HG02763 (cell line): ENCODE results near the gene DESI2.

Experiments used
- ATAC-seq: cut with Tn5 transposase; IDR thresholded peaks from one replicate; pipeline ENCODE4 v1.9.1; 2021; ENCODE audit warnings: mild to moderate bottlenecking, moderate library complexity; ENCODE audit not compliant: unreplicated experiment

DESI2 gene

DNA sequence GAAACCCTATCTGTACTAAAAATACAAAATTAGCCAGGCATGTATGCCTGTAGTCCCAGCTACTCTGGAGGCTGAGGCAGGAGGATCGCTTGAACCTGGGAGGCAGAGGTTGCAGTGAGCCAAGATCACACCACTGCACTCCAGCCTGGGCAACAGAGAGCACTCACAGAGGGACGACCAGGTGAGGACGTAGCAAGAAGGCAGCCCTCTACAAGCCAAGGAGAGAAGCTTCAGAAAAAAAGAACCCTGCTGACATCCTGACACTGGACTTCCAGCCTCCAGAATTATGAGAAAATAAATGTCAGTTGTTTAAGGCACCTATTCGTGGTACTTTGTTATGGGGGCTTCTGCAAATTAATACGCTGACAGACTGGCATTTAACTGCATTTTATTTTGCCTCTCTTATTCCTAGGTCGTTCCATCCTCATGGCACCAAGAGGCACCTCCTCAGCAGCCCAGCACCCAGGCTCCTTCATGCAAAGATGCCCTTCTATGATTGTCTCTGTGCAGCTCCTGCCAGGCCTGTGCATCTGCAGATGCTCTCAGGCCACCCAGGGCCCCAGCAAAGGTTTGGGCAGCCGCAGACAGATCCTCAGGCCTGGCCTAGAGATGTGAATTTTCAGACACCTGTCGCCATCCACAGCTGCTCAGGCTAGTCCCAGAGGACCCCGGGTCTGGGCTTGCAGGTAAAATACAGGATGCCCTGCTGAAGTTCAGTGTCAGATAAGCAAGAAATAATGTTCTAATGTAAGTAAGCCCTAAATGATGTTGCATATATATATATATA lies 96.5 kb downstream of the DESI2 start:
- no peak for ATAC-seq

DNA sequence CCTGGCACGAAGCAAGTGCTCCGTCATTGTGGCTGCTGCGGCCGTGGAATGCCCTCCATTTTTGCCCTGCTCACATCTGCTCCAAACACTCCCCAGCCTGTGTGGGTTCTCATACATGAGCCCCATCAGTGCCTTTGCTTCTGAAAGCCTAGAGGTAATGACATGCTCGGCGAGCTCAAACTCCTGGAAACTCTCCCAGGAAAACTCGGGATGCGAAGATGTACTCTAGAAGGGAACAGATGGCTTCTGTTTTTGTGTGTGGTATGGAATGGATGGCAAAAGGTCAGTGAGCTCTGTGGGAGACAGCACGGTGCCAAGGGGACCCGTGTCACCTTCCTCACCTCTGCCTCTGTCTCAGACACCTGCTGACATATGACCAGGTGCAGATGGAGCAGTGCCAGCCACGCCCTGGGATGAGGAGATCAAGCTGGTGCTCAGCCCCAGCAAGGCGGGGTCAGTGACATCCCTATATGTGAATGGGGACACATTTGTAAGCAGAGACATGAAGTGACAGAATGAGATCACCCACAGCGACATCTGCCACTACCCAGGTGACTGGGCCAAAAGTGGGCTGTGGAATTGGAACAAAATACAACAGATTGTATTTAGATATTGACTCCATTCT lies 98.5 kb downstream of the DESI2 start:
- no peak for ATAC-seq

DNA sequence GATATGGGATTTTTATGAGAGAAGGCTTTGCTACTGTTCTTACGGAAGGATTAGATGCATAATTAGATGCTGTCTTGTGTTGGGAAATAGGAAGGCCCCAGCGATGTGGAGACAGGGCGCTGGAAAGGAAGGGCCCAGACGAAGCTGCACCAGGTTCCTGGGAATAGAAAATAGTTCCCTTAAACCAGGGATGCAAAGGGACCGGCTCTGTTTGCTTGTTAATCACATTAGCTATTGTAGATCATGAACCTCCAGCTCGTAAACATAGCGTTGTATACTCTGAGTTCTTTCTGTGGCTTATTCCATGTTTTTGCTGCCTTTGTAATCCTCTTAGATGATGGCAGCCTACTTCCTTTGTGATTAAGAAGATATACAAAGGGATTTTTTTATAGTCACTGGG lies 102.7 kb downstream of the DESI2 start:
- ATAC-seq, result no peak

DNA sequence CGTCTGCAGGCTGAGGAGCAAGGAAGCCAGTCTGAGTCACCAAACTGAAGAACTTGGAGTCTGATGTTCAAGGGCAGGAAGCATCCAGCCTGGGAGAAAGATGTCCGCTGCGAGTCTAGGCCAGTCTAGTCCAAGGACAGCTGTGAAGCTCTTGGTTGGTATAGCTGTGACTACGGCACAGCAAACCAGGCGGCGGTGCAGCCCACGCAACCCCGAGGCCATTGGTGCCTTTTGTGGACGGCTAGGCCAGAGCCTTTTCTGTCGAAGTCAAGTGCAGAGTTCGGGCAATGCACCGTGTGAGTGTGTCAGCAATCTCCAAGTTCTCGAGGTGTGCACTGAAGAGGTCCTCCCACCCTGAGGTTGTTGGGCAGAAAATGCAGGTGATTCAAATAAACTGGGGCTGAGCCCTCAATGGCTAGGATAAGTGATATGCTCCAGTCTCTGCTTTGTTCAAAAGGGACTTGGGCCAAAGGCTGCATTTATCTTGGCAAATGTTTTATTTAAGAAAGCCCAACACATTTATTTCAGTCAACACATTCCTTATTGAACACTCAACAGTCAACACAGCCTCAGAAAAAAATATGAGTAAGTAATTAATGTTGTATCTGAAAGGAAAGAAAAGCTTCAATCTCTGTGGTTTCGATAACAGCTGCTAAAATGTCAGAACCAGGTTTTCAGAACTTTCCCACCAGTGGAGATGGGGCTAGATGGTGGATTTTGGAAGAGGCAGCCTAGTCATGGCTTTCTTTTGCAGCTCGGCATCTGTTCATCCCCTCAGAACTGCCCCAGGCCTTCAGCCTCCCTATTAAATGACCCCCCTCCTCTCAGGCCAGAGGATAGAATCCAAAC lies 104.4 kb downstream of the DESI2 start:
- no peak for ATAC-seq
